GM18519 (cell line): ENCODE results near the gene NDUFAF8.

Experiments
- ATAC-seq: cut with Tn5 transposase; IDR thresholded peaks from one replicate; pipeline ENCODE4 v1.9.1; 2021; ENCODE audit warnings: mild to moderate bottlenecking, moderate library complexity; ENCODE audit not compliant: unreplicated experiment, low FRiP score

Gene NDUFAF8

GRCh38 chr17:81237591-81238489 is 1.3 kb upstream of the NDUFAF8 start:
- no peak for ATAC-seq

GRCh38 chr17:81238490-81238814 is 666 bp upstream of the NDUFAF8 start:
- peak; percentile 4 for ATAC-seq

DNA sequence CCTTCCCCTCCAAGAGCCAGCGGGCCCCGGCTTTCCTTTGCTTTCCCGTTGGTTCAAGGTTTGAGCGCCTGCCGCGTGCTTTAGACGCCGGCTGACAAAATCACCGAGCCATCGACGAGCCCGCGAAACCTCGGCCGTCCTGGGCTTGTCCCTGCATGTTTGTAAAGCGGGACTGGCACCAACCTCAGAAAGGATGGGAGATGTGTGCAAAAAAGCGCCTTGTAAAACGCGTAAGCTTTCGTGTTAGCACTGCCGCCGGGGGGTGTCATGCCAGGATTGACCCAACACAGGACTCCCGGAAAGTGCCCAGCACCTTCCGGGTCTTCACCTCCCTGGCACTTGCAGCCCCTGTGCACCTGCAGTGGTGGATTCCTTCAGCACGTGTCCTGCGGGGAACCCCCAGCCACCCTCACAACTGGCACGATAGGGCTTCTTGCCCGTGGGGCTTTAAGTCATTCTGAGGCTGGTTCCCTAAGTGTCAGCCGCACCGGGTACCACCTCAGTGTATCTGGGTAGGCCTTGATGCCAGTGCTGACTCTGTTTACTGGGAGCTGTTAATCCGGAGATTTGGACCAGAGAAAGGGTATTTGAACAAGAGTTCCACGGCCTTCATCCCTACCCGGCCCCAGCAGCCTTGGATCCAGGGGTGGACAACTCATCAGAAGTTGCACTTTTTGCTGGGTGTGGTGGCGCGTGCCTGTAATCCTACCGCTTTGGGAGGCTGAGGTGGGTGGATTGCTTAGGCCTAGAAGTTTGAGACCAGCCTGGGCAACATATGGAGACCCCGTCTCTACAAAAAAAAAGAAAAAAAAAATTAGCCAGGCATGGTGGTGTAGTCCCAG is 817 bp downstream of the NDUFAF8 start:
- ATAC-seq: no peak

GRCh38 chr17:81240761-81241160 is 1.6 kb downstream of the NDUFAF8 start:
- ATAC-seq: no peak

- ATAC-seq: no peak
Observed at GRCh38 chr17:81241203-81241602, 2.1 kb downstream of the NDUFAF8 start.

GRCh38 chr17:81241648-81242420 is 2.7 kb downstream of the NDUFAF8 start:
- ATAC-seq: no peak

DNA sequence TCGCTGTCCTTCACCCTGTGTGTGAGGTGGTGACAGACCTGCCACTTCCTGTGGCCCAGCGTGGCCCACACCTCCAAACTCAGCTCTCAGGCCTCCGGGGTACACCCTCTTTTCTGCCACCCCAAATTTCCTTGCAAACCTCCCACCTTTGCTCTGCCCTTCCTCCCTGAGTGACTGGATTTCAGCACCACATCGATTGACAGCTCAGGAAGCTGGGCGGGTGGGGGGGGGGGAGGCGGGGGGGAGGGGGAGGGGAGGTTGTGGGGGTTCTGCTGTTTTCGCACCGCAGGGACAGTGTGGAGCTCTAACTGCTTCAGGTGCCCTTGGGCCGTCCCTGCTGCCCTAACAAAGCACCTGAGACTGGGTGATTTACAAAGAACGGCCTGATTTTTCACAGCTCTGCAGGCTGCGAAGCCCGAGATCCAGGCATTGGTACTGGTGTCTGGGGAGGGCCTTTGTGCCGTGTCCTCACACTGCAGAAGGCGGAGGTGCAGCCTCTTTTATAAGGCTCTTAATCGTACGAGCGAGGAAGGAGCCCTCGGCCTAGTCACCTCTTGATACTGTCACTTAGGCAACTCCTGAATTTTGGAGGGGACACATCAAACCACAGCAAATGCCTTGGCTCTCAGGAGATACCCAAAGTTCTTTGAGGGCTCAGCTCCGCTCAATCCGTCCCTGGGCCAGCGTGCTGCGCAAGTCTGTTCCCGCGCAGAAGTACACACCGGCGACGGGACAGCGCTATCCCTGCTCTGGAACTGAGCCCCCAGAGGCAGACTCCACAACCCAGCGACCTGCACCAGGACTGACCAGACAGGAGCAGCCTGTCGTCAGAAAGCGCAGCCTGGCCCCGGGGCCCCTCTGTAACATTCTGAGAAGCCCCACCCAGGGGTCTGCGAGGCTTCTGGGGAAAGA is 3.6 kb downstream of the NDUFAF8 start:
- ATAC-seq: no peak

DNA sequence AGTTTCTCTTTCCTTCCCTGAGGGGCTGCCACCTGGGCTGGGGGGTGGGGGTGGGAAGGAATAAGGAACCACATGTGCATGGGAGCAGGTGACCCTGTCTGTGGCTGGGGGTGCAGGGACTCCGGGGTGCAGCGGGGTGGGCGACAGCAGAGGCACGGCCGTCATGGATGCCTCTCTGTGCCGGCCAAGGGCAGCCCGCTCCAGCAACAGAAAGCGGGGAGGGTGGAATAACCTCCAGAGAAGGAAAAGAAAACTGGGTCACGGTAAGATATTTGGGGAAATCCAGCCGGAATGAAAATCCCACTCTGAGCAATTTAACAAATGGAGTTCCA is 4.2 kb downstream of the NDUFAF8 start:
- ATAC-seq: no peak

DNA sequence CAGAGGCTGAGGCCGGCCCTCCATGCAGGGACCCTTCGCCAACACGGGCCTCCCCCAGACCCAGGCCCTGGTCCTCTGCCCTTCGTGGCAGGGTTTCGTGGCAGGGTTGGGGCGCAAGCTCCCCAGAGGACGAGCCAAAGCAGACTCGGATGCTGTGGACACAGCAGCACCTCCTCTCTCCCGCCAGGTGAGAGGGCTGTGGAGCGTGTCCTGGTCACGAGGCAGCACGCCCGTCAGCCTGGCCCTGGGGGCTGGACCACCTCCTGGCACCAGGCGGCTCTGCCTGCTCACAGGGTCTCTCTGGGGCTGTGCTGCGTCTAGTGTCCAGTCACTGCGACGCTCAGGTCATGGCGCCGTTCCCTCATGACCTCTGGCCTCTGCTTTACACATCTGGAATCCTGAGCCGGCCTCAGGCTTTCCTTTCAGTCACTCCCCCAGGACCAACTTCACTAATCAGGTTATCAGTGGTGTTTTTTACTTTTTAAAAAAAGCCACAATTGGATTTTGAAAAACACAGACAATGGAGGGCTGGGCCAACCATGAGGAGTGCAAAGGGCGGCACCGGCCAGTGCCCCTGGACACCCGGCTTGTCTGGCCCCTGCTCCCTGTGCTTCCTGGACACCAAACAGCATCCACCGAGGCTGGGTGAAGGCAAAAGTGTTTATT is 5.4 kb downstream of the NDUFAF8 start:
- ATAC-seq: no peak

DNA sequence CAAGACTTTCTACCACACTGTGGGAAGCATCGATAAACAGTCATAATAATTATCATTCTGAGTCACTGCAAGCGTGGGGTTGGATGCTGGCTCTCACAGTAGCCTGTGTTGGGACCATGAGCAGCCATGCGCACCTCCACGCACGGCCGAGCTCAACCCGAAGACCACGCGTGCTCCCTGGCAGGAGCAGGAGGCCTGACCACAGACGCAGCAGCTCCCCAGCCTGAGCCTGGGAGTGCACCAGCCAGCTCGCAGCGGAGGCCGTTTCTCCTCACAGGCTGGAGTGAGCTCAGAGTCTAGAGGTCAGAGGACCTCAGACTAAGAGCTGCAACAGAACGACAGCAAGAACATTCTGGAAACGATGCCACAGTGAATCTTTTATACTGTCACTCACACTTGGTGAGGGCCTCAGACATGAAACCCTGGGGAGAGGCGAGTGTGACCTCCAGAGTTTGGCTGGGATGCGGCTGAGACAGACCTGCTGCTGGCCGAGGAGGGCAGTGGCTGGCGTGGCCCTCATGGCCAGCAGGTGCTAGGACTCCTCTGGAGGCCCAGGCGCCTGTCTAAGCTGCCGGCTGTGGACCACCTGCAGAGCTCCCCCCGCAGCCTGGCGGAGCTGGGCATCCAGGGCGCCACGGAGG is 6.0 kb downstream of the NDUFAF8 start:
- no peak for ATAC-seq

DNA sequence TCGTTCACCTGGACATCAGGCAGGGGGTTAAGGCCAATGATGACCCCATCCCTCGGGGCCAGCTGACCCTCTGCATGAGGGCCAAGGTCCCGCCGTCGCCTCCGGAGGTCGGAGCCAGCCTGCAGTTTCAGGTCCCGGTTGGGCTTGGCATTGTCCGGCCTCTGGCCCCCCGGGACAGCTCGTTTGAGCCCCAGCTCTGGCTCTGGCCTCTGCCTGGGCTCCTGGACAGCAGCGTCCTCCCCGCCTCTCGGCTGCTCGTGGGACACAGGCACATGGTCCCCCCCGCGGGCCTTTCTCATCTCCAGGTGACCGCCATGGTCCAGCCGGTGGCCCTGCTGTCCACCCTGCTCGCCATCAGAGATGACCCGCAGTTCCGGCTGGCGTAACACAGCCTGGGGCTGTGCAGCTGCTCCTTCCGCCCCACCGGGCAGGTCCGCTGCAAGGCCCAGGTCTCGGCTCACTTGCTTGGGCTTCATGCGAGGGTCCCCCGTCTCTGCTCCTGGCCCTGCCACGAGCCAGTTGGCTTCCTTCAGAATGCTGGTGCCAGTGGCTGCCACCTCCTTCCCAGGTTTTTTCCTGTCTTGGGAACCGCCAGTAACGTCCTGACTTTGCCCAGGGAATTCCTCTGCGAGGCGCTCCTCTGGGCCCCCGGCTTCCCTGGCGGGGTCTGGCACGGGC is 6.7 kb downstream of the NDUFAF8 start:
- no peak for ATAC-seq

DNA sequence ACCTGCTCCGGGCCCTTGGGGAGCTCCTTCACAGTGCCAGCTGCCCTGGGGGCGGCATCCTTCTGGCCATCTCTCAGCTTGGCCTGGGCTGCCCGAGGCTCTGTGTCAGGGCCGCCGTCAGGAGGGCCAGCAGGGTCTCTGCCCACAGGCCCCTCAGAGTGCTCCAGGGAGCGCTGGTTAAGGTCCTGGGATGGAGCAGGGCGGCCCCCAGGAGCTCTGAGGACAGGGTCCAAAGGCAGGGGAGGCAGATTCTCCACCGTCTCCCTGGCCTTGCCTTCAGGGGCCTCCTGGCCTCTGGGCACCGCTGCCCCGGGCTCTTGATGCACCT is 7.2 kb downstream of the NDUFAF8 start:
- ATAC-seq: no peak

GRCh38 chr17:81246679-81247338 is 7.7 kb downstream of the NDUFAF8 start:
- ATAC-seq: no peak

DNA sequence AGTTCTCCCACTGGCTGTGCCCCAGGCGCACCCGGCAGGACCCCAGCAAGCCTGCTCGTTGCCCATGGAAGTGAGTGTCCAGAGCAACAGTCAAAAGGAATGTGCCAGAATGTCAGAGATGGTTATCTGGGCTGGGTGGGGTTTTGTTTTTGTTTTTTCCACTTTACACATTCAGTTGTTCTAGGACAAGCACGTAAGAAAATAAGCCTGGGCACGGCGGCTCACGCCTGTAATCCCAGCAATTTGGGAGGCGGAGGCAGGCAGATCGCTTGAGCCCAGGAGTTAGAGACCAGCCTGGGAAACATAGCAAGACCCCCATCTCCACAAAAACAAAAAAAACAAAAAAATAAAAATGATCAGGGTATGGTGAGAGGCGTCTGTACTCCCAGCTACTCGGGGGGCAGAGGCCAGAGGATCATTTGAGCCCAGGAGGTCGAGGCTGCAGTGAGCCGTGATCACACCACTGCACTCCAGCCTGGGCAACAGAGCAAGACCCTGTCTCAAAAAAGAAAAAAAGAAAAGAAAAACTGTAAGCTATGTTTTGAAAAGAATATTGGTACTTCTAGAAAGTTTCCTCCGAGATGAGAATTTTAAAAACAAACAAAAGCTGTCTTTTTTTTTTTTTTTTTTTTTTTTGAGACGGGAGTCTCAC is 8.3 kb downstream of the NDUFAF8 start:
- ATAC-seq: no peak

DNA sequence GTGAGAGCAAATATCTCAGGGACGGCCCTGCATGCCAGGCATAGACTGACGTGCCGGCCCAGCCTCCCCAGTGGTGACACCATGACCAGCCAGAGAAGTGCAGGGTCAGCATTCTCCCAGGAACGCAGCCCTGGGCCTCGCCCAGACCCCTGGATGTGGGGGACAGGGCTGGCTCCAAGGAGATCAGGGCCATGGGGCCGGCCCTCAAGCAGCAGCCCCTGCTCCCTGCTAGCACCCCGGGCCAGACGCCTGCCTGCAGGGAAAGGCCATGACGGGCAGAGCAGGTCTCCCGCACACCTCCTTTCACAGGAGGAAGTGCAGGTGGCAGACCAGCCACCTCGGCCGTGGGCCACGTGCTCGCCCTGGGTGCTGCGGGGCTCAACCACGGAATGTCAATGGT is 9.5 kb downstream of the NDUFAF8 start:
- no peak for ATAC-seq

DNA sequence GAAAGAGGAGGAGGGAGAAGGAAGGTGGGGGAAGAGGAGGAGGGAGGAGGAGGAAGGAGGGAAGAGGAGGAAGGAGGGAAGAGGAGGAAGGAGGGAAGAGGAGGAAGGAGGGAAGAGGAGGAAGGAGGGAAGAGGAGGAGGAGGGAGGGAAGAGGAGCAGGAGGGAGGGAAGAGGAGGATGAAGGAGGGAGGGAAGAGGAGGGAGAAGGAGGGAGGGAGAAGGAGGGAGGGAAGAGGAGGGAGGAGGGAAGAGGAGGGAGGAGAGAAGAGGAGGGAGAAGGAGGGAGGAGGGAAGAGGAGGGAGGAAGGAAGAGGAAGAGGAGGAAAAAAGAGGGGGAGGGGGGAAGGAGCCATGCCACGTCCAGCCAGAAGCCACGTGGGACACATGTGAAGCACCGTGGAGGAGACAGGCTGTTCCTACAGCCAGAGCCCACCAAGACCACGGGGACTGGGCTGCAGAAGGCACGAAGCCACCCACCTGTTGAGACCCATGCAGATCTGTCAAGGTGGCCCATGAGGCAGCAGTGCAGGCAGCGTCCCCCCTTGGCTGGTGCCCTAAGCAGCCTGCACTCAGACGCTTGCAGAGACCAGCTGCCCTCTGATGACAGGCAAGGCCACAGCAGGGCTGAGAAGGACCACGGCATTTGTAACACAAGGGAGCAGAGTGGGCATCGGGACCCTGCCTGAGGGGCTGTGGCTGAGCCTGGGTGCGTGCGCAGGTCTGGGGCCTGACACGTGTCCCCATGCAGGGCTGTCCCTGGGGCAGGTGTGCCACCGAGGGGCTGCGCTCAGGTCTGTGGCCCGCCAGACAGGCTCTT is 10.3 kb downstream of the NDUFAF8 start:
- ATAC-seq: no peak
